ENCODE measurements around the gene YRDC.

Gene YRDC

DNA sequence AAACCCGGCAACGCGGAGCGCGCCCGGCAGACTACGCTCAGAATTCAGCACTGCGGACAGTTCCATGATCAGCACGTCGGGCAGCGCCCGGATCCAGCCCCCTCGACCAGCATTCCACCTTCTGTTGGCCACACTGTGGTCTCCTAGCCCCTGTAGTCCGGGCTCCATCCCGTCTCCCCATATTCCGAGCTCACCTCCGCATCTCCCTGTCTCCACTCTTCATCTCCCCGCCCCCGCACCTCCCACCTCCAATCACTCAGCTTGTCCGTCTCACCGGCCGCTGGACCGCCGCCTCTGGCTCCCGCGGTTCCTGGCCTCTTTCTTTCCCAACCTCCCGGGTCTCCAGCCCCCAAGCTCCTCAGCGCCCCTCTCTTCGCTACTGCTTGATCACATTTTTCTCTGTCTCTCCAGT lies 43.6 kb downstream of the YRDC start:
- H3K4me3 ChIP-seq (ENCODE audit: low read depth, low read length) = no peak overlapping the region
- TF ChIP-seq, protein P1, sequence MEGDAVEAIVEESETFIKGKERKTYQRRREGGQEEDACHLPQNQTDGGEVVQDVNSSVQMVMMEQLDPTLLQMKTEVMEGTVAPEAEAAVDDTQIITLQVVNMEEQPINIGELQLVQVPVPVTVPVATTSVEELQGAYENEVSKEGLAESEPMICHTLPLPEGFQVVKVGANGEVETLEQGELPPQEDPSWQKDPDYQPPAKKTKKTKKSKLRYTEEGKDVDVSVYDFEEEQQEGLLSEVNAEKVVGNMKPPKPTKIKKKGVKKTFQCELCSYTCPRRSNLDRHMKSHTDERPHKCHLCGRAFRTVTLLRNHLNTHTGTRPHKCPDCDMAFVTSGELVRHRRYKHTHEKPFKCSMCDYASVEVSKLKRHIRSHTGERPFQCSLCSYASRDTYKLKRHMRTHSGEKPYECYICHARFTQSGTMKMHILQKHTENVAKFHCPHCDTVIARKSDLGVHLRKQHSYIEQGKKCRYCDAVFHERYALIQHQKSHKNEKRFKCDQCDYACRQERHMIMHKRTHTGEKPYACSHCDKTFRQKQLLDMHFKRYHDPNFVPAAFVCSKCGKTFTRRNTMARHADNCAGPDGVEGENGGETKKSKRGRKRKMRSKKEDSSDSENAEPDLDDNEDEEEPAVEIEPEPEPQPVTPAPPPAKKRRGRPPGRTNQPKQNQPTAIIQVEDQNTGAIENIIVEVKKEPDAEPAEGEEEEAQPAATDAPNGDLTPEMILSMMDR (IDR thresholded peaks at IDR 0.05; ENCODE audit: low read depth, low read length) = no peak
- peak; percentile 76 for TF ChIP-seq MAX (IDR thresholded peaks at IDR 0.05; ENCODE audit: low read depth, low read length)
- peak; percentile 72 for DNase-seq (ENCODE audit: low read depth)

DNA sequence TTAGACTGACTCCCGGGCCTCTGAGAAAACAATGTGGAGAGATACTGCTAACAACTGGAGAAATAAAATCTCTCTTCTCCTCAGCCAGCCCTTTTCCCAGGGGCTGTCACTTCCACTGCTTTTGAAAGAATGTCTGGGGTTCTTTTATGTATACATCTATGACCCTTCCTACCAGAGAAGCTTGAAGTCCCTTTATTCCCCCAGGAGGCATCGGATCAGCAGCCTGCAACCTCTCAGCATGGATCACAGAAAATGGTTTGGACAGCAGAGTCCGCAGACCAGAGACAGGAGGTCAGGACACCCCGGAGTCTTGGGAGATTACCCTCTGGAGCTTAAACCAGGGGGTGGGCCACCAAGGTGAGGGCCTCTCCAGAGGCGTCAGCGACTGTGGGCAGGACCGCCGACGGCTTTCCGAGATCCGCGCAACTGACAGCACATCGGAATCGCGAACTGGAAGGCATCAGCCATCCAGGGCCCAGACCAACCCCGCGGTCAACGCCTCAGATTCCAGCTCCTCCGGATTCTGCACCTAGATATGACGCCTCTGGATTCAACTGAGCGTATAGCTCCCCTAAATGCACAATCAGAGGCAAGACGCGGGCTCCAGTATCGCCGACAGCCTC lies 44.1 kb downstream of the YRDC start:
- TF ChIP-seq POLR2A (IDR thresholded peaks at IDR 0.05; ENCODE audit: extremely low read depth, insufficient read length) = no peak
- no peak for TF ChIP-seq MYC (IDR thresholded peaks at IDR 0.05; ENCODE audit: low read depth, low read length)
- no peak for TF ChIP-seq MAX (IDR thresholded peaks at IDR 0.05; ENCODE audit: low read depth, low read length)
- no peak for DNase-seq (ENCODE audit: low read depth)
- no peak overlapping the region for H3K4me3 ChIP-seq (ENCODE audit: low read depth, low read length)

DNA sequence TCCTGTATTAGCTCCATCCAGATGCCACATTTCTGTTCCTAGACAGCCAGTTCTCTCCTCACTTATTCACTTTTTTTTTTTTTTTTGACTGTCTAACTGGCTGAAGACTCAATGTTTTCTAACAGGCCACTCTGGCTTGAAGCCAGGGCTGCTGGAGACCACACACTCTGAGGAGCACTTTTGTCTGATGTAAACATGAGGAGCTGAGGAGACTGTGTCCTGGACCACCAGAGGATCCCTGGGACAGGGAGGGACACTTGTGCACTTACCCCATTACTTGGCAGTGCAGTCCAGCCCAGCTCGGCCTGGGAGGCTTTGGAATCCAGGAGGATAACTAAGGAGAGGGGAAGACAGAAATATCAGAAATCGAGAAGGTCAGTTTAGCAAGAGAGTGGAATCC lies 45.5 kb downstream of the YRDC start:
- no peak for DNase-seq (ENCODE audit: low read depth)
- no peak for TF ChIP-seq MAX (IDR thresholded peaks at IDR 0.05; ENCODE audit: low read depth, low read length)
- no peak for TF ChIP-seq POLR2A (IDR thresholded peaks at IDR 0.05; ENCODE audit: extremely low read depth, insufficient read length)
- TF ChIP-seq, protein P1 (IDR thresholded peaks at IDR 0.05; ENCODE audit: low read depth, low read length) = no peak
- TF ChIP-seq MYC (IDR thresholded peaks at IDR 0.05; ENCODE audit: low read depth, low read length) = no peak

DNA sequence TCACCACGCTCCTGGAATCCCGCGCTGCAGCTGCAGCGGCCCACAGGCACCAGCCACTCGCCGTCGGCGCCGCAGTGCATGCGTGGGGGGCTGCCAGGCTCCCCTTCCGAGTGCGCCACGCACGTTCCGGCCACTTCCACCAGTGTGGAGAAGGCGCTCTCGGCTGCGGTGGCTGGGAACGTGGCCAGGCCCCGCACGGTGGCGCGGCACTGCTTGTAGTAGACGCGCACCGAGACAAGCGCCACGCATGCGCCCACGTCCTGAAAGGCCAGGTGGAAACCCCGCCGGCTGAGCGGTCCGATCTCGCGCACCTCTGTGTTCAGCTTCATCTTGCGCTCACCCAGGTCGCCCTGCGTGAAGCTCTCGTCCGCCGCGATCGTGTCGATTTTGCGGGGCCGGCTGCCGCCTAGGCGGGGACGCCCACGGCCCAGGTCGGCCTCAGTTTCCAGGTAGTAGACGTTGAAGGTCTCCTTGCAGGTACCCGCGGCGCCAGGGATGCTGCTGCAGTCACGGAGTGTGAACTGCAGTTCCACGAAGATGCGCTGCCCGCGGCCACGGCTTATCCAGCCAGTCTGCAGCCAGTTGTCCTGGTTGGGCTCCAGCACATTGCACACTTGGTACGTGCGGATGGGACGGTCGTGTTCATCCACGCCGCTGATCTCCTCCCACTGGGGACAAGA lies 46.5 kb downstream of the YRDC start:
- H3K4me3 ChIP-seq (ENCODE audit: low read depth, low read length) = no peak overlapping the region
- DNase-seq (ENCODE audit: low read depth) = no peak
- TF ChIP-seq MYC (IDR thresholded peaks at IDR 0.05; ENCODE audit: low read depth, low read length) (no peak), POLR2A (IDR thresholded peaks at IDR 0.05; ENCODE audit: extremely low read depth, insufficient read length) (no peak), MAX (IDR thresholded peaks at IDR 0.05; ENCODE audit: low read depth, low read length) (no peak)
- TF ChIP-seq, protein P1 (IDR thresholded peaks at IDR 0.05; ENCODE audit: low read depth, low read length) = no peak

More for the DNA sequence above, 45.5 kb downstream of the YRDC start:
- H3K4me3 ChIP-seq (ENCODE audit: low read depth, low read length) = no peak overlapping the region

GRCh38 chr1:37759451-37759850 lies 48.6 kb downstream of the YRDC start:
- TF ChIP-seq, protein P1 (IDR thresholded peaks at IDR 0.05; ENCODE audit: low read depth, low read length) = no peak
- no peak for TF ChIP-seq MYC (IDR thresholded peaks at IDR 0.05; ENCODE audit: low read depth, low read length)
- no peak for TF ChIP-seq POLR2A (IDR thresholded peaks at IDR 0.05; ENCODE audit: extremely low read depth, insufficient read length)
- TF ChIP-seq MAX (IDR thresholded peaks at IDR 0.05; ENCODE audit: low read depth, low read length) = no peak
- H3K4me3 ChIP-seq (ENCODE audit: low read depth, low read length) = no peak overlapping the region
- DNase-seq (ENCODE audit: low read depth) = no peak

GRCh38 chr1:37755951-37756560 lies 52.0 kb downstream of the YRDC start:
- DNase-seq (ENCODE audit: low read depth) = peak; percentile 45
- TF ChIP-seq POLR2A (IDR thresholded peaks at IDR 0.05; ENCODE audit: extremely low read depth, insufficient read length) (no peak), MAX (IDR thresholded peaks at IDR 0.05; ENCODE audit: low read depth, low read length) (no peak), MYC (IDR thresholded peaks at IDR 0.05; ENCODE audit: low read depth, low read length) (no peak)
- TF ChIP-seq, protein P1 (IDR thresholded peaks at IDR 0.05; ENCODE audit: low read depth, low read length) = no peak
- no peak overlapping the region for H3K4me3 ChIP-seq (ENCODE audit: low read depth, low read length)
